ENCODE results near the gene MAMLD1. TPM values are rescaled to one million over a fixed set of nuclear protein-coding genes. Genes with fewer than 3 reads are reported as not detected.

Gene MAMLD1
- total RNA-seq, 1 experiment from 2014 or later = 0.48 TPM

DNA sequence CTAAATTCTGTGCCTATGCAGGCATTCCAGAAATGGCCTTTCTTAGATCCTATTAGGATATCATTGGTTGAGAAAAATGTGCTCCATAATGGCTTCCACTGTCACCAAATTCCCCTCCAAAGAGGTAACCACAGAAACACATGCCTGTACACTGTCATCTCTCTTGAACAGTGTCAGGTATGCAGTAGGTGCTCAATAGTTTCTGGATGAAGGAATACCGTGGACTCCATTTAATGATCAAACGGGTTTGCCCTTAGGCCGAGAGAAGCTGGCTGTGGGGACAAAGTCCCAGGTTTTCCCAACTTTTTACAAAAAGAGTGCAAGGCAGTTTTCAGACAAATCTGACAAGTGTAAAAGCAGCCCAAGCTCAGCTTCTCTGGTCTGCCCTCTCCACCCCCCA is 188.8 kb downstream of the MAMLD1 start:
- Histone ChIP-seq H2BK120ac (ENCODE audit: low read depth, low read length, poor library complexity, severe bottlenecking) (no peak overlapping the region), H2BK20ac (ENCODE audit: low read depth, low read length, poor library complexity, severe bottlenecking) (no peak overlapping the region), H3K9me3 (ENCODE audit: control insufficient read depth, low read depth, low read length) (peaks cover 3% of the 10 kb centered on the region), H2BK5ac (ENCODE audit: insufficient read length, low read length) (no peak overlapping the region), H3K79me1 (ENCODE audit: insufficient read depth, low read depth, low read length, poor library complexity, severe bottlenecking) (no peaks in the 10 kb centered on the region), H3K23me2 (ENCODE audit: insufficient read length, low read depth, low read length, poor library complexity, severe bottlenecking) (no peaks in the 10 kb centered on the region), H3K18ac (ENCODE audit: insufficient read length, low read depth, low read length) (no peak overlapping the region), H2AFZ (ENCODE audit: low read length) (no peak overlapping the region), H3T11ph (ENCODE audit: low read length) (no peak overlapping the region), H3K4ac (ENCODE audit: low read depth, low read length) (no peak overlapping the region), H3K4me1 (ENCODE audit: insufficient read depth, low read length) (no peaks in the 10 kb centered on the region), H4K8ac (replicated peaks; ENCODE audit: insufficient read length, low read depth, low read length) (no peak overlapping the region), H3K27me3 (ENCODE audit: insufficient read depth, low read length) (peaks cover 1% of the 10 kb centered on the region; the same call in 1 of the 2 replicates), H3K14ac (ENCODE audit: insufficient read depth, low read length) (no peak overlapping the region), H3K23ac (ENCODE audit: insufficient read length, low read depth, low read length) (no peak overlapping the region), H4K5ac (ENCODE audit: insufficient read length, low read depth, low read length) (no peak overlapping the region), H2BK15ac (ENCODE audit: low read depth, low read length) (no peak overlapping the region), H3K56ac (ENCODE audit: insufficient read length, low read depth, low read length) (no peak overlapping the region), H2AK5ac (ENCODE audit: insufficient read length, low read length) (no peak overlapping the region), H3K9ac (ENCODE audit: extremely low read depth, insufficient read length, low read length) (no peak overlapping the region), H3K4me2 (ENCODE audit: insufficient read depth, insufficient read length, low read length) (no peak overlapping the region), H3K27ac (ENCODE audit: insufficient read length, low read depth, low read length) (no peak overlapping the region), H4K91ac (ENCODE audit: insufficient read length, low read depth, low read length) (no peak overlapping the region), H4K20me1 (ENCODE audit: control insufficient read depth, insufficient read depth, insufficient read length) (no peaks in the 10 kb centered on the region), H2BK12ac (ENCODE audit: insufficient read length, low read depth, low read length) (no peak overlapping the region), H3K79me2 (ENCODE audit: insufficient read depth, low read length) (no peaks in the 10 kb centered on the region)
- DNase-seq = no peak
- TF ChIP-seq, protein P1, sequence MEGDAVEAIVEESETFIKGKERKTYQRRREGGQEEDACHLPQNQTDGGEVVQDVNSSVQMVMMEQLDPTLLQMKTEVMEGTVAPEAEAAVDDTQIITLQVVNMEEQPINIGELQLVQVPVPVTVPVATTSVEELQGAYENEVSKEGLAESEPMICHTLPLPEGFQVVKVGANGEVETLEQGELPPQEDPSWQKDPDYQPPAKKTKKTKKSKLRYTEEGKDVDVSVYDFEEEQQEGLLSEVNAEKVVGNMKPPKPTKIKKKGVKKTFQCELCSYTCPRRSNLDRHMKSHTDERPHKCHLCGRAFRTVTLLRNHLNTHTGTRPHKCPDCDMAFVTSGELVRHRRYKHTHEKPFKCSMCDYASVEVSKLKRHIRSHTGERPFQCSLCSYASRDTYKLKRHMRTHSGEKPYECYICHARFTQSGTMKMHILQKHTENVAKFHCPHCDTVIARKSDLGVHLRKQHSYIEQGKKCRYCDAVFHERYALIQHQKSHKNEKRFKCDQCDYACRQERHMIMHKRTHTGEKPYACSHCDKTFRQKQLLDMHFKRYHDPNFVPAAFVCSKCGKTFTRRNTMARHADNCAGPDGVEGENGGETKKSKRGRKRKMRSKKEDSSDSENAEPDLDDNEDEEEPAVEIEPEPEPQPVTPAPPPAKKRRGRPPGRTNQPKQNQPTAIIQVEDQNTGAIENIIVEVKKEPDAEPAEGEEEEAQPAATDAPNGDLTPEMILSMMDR (conservative IDR thresholded peaks at IDR 0.05) = no peak
- Mint-ChIP-seq H3K36me3 (ENCODE audit: insufficient read depth in 1 of 3, low read depth in 3 of 3) (peaks cover 0 to 4% (median 3%) of the 10 kb centered on the region in 3 experiments; a peak in 2 of 7 replicates), H3K9me3 (peaks cover 74% of the 10 kb centered on the region in 2 experiments), H3K27me3 (ENCODE audit: low read depth) (peaks cover 80% of the 10 kb centered on the region), H3K4me3 (no peak overlapping the region), H3K27ac (no peak overlapping the region), H3K4me1 (peaks cover 0 to 5% of the 10 kb centered on the region in 2 experiments; a peak in 2 of 4 replicates)
- no CpG with 5 or more reads among the region's 3 CpGs for WGBS (ENCODE audit: extremely low coverage, insufficient read length, low lambda C conversion rate)
